ENCODE results near the gene UPF2.

DNA sequence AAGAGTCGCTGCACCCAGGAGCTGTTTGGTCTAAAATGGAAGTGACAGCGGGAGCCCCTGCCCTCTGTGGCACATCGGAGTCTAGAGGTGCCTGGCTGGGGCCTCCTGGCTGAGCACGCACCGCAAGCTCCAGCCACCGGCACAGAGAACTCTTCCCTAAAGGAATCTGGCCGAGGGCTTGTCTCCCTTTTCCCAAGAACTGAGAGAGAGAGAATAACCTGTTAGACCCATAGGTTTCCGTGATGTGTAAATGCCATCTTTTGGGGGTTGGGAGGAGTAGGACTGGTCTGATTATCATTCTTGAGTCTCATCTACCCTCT, 172.2 kb downstream of the UPF2 start:
- TF ChIP-seq GATA2 (IDR thresholded peaks at IDR 0.05; ENCODE audit: low read depth, low read length), result no peak
- no peak for TF ChIP-seq GATA3 (IDR thresholded peaks at IDR 0.05; ENCODE audit: low read depth, low read length)

Data from SH-SY5Y (cell line).